ENCODE results near the gene TRPV5. TPM values are rescaled to one million over a fixed set of nuclear protein-coding genes. Genes with fewer than 3 reads are reported as not detected.

TRPV5 gene
- total RNA-seq, 1 donor, result not detected

DNA sequence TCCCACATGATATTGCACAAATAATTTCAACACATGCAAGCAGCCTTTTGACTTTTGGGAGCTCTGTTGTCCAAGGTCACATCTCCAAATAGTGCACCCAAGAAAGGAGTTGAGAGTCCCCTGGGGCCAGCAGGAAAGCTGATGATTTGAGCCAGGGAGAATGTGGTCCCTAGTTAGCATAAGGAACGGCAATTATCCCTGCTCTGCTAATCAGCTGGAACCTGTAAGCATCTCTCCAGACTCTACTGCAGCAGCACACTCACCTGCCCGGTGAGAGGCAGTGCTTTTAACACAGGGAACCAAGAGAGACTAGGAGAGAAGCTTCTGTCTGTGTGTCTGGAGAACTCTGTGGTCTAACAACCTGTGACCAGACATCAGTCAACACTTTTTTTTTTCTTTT is 17.0 kb downstream of the TRPV5 start:
- no peaks in the 10 kb centered on the region for H3K27me3 ChIP-seq (ENCODE audit: insufficient read depth, low read length)
- H2AFZ ChIP-seq (ENCODE audit: low read length), result no peak overlapping the region
- H3K27ac ChIP-seq (ENCODE audit: low read depth, low read length), result no peak overlapping the region
- H4K20me1 ChIP-seq (ENCODE audit: insufficient read depth, low read length), result no peaks in the 10 kb centered on the region
- no peaks in the 10 kb centered on the region for H3K9me3 ChIP-seq (ENCODE audit: low read depth, low read length)
- no peak for DNase-seq (ENCODE audit: insufficient read length, low spot score, missing footprints)
- no peaks in the 10 kb centered on the region for H3K79me2 ChIP-seq (ENCODE audit: insufficient read depth, low read length)
- TF ChIP-seq, protein P1, sequence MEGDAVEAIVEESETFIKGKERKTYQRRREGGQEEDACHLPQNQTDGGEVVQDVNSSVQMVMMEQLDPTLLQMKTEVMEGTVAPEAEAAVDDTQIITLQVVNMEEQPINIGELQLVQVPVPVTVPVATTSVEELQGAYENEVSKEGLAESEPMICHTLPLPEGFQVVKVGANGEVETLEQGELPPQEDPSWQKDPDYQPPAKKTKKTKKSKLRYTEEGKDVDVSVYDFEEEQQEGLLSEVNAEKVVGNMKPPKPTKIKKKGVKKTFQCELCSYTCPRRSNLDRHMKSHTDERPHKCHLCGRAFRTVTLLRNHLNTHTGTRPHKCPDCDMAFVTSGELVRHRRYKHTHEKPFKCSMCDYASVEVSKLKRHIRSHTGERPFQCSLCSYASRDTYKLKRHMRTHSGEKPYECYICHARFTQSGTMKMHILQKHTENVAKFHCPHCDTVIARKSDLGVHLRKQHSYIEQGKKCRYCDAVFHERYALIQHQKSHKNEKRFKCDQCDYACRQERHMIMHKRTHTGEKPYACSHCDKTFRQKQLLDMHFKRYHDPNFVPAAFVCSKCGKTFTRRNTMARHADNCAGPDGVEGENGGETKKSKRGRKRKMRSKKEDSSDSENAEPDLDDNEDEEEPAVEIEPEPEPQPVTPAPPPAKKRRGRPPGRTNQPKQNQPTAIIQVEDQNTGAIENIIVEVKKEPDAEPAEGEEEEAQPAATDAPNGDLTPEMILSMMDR (IDR thresholded peaks at IDR 0.05; ENCODE audit: extremely low read depth, low read depth, low read length), result no peak
- H3K36me3 ChIP-seq (ENCODE audit: insufficient read depth, low read length), result no peaks in the 10 kb centered on the region
- no peak overlapping the region for H3K4me2 ChIP-seq (ENCODE audit: insufficient read depth, low read length)
- no peak overlapping the region for H3K4me3 ChIP-seq (ENCODE audit: insufficient read depth, low read length)
- no peaks in the 10 kb centered on the region for H3K4me1 ChIP-seq (ENCODE audit: insufficient read depth, low read length)

DNA sequence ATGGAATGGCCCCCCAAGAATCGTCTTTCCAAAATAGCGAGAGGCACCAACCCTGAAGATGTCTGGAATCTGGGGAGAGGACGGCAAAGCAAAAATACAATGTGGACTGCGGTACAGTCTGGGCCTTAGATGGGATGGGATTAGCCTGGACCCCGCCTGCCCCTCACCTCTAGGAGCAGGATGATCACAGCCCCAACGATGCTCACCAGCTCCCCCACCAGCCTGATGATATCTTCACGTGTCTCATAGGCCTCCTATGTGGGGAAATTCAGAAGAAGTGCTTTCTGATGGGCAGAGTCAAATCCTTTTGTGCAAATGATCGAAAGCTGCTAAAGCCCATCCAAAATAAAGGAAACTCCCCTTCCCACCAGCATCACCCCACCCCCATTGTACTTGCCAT is 18.2 kb downstream of the TRPV5 start:
- Histone ChIP-seq H3K4me2 (ENCODE audit: insufficient read depth, low read length) (no peak overlapping the region), H3K27ac (ENCODE audit: low read depth, low read length) (no peak overlapping the region), H3K36me3 (ENCODE audit: insufficient read depth, low read length) (no peaks in the 10 kb centered on the region), H3K27me3 (ENCODE audit: insufficient read depth, low read length) (no peaks in the 10 kb centered on the region), H3K79me2 (ENCODE audit: insufficient read depth, low read length) (no peaks in the 10 kb centered on the region), H3K9me3 (ENCODE audit: low read depth, low read length) (no peaks in the 10 kb centered on the region), H3K4me1 (ENCODE audit: insufficient read depth, low read length) (no peaks in the 10 kb centered on the region), H4K20me1 (ENCODE audit: insufficient read depth, low read length) (no peaks in the 10 kb centered on the region), H3K4me3 (ENCODE audit: insufficient read depth, low read length) (no peak overlapping the region), H2AFZ (ENCODE audit: low read length) (no peak overlapping the region)
- DNase-seq (ENCODE audit: insufficient read length, low spot score, missing footprints), result no peak
- TF ChIP-seq, protein P1 (IDR thresholded peaks at IDR 0.05; ENCODE audit: extremely low read depth, low read depth, low read length), result no peak

DNA sequence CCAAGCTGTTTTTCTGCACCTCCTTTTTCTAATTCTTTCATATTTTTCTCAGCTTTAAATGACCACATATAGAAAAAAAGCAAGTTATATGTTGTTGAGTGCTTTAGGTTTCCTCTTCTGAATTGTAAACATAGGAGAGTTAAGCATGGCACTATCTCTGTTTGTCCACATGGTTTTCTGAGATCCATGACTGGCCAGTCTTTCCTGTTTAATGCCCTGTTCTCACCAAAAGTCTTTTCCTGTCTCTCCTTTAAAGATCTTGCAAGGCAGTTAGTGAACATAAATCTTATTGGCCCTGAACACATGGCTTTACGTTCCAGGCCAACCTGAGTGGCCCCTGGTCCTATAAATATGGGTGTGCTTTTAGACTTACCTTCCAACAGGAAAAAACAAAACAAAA is 19.4 kb downstream of the TRPV5 start:
- TF ChIP-seq, protein P1 (IDR thresholded peaks at IDR 0.05; ENCODE audit: extremely low read depth, low read depth, low read length), result no peak
- Histone ChIP-seq H2AFZ (ENCODE audit: low read length) (no peak overlapping the region), H4K20me1 (ENCODE audit: insufficient read depth, low read length) (no peaks in the 10 kb centered on the region), H3K27me3 (ENCODE audit: insufficient read depth, low read length) (no peaks in the 10 kb centered on the region), H3K27ac (ENCODE audit: low read depth, low read length) (no peak overlapping the region), H3K79me2 (ENCODE audit: insufficient read depth, low read length) (no peaks in the 10 kb centered on the region), H3K4me3 (ENCODE audit: insufficient read depth, low read length) (no peak overlapping the region), H3K9me3 (ENCODE audit: low read depth, low read length) (no peaks in the 10 kb centered on the region), H3K4me1 (ENCODE audit: insufficient read depth, low read length) (no peaks in the 10 kb centered on the region), H3K4me2 (ENCODE audit: insufficient read depth, low read length) (no peak overlapping the region), H3K36me3 (ENCODE audit: insufficient read depth, low read length) (no peaks in the 10 kb centered on the region)
- no peak for DNase-seq (ENCODE audit: insufficient read length, low spot score, missing footprints)

DNA sequence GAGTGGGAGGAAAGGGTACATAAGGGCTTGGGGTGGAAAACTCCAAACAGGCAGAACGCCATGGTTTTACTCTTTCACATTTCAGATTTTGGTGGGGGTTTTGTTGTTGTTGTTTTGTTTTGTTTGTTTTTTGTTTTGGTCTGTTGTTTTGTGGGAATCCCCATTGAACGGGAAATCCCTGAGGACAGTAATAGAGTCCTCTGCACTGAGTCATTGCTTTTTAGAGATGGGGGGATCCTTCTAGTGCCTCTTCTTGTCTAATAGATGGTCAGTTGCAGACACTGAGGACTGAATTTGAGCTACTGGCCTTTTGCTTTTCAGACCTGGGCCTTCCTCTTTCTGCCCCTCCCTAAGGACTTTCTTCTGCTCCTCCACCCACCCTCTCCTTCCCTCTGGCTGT is 20.0 kb downstream of the TRPV5 start:
- no peaks in the 10 kb centered on the region for H3K27me3 ChIP-seq (ENCODE audit: insufficient read depth, low read length)
- no peaks in the 10 kb centered on the region for H3K4me1 ChIP-seq (ENCODE audit: insufficient read depth, low read length)
- DNase-seq (ENCODE audit: insufficient read length, low spot score, missing footprints), result no peak
- TF ChIP-seq, protein P1 (IDR thresholded peaks at IDR 0.05; ENCODE audit: extremely low read depth, low read depth, low read length), result no peak
- no peak overlapping the region for H2AFZ ChIP-seq (ENCODE audit: low read length)
- H3K9me3 ChIP-seq (ENCODE audit: low read depth, low read length), result no peaks in the 10 kb centered on the region
- H3K79me2 ChIP-seq (ENCODE audit: insufficient read depth, low read length), result no peaks in the 10 kb centered on the region
- H3K27ac ChIP-seq (ENCODE audit: low read depth, low read length), result no peak overlapping the region
- no peak overlapping the region for H3K4me2 ChIP-seq (ENCODE audit: insufficient read depth, low read length)
- no peaks in the 10 kb centered on the region for H4K20me1 ChIP-seq (ENCODE audit: insufficient read depth, low read length)
- no peaks in the 10 kb centered on the region for H3K36me3 ChIP-seq (ENCODE audit: insufficient read depth, low read length)
- H3K4me3 ChIP-seq (ENCODE audit: insufficient read depth, low read length), result no peak overlapping the region

Measured in osteoblast (primary cell).